22Rv1 (cell line): ENCODE measurements around the gene TFF2.

Source experiments
- ZFX ChIP-seq: fragments of 450-650 bp; IDR thresholded peaks from 2 replicates; pipeline ENCODE4 v1.6.1; 2017; ENCODE audit warnings: antibody characterized with exemption, borderline replicate concordance
- TF ChIP-seq, protein P1 (sequence below): fragments of 450-650 bp; IDR thresholded peaks from 2 replicates; pipeline ENCODE4 v1.5.1; 2017; ENCODE audit warnings: mild to moderate bottlenecking

DNA sequence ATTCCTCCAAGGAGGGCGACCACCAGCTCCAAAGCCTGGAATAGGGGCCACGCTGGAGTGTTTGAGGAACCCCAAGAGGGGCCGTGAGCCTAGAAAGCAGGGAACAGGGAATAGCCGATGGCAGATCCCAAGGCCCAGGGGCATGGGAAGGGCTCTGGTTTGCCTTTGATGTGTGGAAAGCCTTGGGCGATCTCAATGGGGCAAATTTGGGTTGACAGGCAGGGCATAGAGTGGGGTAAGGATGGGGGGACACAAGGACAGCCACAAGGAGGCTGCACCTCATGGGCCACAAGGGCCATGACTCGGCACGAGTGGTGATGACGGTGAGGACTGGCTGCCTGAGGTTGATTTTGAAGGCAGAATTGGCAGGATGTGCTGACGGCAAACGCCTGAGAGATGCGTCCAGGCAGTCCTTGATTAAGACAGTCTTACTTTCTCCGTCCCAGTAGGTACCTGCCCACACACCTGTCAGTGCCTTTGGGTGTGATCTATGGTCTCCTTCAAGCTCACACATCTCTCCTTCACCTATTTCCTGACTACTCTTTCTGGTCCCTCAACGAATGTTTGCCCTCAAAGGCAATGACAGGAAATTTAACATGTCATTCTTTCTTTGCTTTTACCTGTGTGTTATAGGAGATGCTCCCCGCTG, 47.1 kb upstream of the TFF2 start:
- TF ChIP-seq, protein P1, sequence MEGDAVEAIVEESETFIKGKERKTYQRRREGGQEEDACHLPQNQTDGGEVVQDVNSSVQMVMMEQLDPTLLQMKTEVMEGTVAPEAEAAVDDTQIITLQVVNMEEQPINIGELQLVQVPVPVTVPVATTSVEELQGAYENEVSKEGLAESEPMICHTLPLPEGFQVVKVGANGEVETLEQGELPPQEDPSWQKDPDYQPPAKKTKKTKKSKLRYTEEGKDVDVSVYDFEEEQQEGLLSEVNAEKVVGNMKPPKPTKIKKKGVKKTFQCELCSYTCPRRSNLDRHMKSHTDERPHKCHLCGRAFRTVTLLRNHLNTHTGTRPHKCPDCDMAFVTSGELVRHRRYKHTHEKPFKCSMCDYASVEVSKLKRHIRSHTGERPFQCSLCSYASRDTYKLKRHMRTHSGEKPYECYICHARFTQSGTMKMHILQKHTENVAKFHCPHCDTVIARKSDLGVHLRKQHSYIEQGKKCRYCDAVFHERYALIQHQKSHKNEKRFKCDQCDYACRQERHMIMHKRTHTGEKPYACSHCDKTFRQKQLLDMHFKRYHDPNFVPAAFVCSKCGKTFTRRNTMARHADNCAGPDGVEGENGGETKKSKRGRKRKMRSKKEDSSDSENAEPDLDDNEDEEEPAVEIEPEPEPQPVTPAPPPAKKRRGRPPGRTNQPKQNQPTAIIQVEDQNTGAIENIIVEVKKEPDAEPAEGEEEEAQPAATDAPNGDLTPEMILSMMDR = no peak
- TF ChIP-seq ZFX = no peak
